Endothelial cell of umbilical vein (primary cell): Measurements from ENCODE around the gene VLDLR.

ENCODE experiments used
- EZH2 ChIP-seq: IDR thresholded peaks from 2 replicates; pipeline ENCODE4 v1.6.1; 2012; ENCODE audit warnings: borderline replicate concordance, low read depth, mild to moderate bottlenecking, moderate library complexity, low read length, inconsistent platforms; ENCODE audit not compliant: severe bottlenecking
- FOS ChIP-seq: IDR thresholded peaks from 2 replicates; pipeline ENCODE4 v1.6.1; 2011; ENCODE audit warnings: mild to moderate bottlenecking, low read length, moderate library complexity, borderline replicate concordance; ENCODE audit not compliant: insufficient read depth
- GATA2 ChIP-seq: IDR thresholded peaks from 2 replicates; pipeline ENCODE4 v1.7.0; 2011; ENCODE audit warnings: low read depth, mild to moderate bottlenecking, moderate library complexity, mixed read lengths, low read length; ENCODE audit not compliant: insufficient read length, insufficient read depth
- JUN ChIP-seq: IDR thresholded peaks from 2 replicates; pipeline ENCODE4 v1.6.1; 2011; ENCODE audit warnings: borderline replicate concordance, low read depth; ENCODE audit not compliant: insufficient read length, insufficient read depth
- MAX ChIP-seq: IDR thresholded peaks from 2 replicates; pipeline ENCODE4 v1.6.1; 2011; ENCODE audit not compliant: insufficient read depth, insufficient read length
- POLR2A ChIP-seq: IDR thresholded peaks from 2 replicates; pipeline ENCODE4 v1.6.1; 2012; ENCODE audit warnings: low read depth, mild to moderate bottlenecking, control low read depth, low read length
- POLR2AphosphoS5 ChIP-seq: IDR thresholded peaks from 2 replicates; pipeline ENCODE4 v1.6.1; 2012; ENCODE audit warnings: low read depth, mild to moderate bottlenecking, control low read depth, low read length, moderate library complexity; ENCODE audit not compliant: insufficient read depth
- TF ChIP-seq, protein P1 (sequence below), 2 donors: IDR thresholded peaks; 1 replicate in 1 of 2; 2 replicates in 1 of 2; pipeline ENCODE4 v1.5.1; 2011; ENCODE audit warnings: low read length in 2 of 2, mild to moderate bottlenecking in 2 of 2, moderate library complexity in 2 of 2, control low read depth in 1 of 2, inconsistent platforms in 1 of 2, low read depth in 1 of 2; ENCODE audit not compliant: insufficient read depth in 1 of 2; ENCODE audit errors: extremely low read depth in 1 of 2

DNA sequence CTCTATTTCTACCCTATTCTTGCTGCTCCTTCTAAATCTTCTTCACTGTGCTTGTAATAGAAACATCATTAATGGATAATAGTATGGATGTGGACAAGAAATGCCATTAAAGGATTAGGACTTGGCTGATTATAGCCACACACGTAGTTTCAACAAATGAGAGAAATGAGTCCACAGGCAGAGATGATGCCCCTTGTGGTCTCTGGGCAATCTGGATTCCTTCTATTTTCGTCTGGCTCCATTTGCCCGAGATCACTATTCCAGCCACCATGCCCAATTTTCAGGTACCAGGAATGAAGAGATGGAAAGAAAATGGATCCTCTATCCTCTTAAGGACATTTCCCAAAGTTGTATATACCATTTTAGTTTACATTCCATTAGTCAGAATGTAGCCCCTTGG, 13.2 kb downstream of the VLDLR start:
- TF ChIP-seq, protein P1, sequence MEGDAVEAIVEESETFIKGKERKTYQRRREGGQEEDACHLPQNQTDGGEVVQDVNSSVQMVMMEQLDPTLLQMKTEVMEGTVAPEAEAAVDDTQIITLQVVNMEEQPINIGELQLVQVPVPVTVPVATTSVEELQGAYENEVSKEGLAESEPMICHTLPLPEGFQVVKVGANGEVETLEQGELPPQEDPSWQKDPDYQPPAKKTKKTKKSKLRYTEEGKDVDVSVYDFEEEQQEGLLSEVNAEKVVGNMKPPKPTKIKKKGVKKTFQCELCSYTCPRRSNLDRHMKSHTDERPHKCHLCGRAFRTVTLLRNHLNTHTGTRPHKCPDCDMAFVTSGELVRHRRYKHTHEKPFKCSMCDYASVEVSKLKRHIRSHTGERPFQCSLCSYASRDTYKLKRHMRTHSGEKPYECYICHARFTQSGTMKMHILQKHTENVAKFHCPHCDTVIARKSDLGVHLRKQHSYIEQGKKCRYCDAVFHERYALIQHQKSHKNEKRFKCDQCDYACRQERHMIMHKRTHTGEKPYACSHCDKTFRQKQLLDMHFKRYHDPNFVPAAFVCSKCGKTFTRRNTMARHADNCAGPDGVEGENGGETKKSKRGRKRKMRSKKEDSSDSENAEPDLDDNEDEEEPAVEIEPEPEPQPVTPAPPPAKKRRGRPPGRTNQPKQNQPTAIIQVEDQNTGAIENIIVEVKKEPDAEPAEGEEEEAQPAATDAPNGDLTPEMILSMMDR (IDR thresholded peaks at IDR 0.05; ENCODE audit: extremely low read depth in 1 of 2, insufficient read depth in 1 of 2, low read depth in 1 of 2, low read length in 2 of 2): no peak
- TF ChIP-seq POLR2A (no peak), JUN (no peak), MAX (no peak), FOS (no peak), GATA2 (no peak), POLR2AphosphoS5 (no peak), EZH2 (no peak)
